ENCODE data around the gene EXOC3.
"Not testable (repeated sequence)": the region's sequence is repeated elsewhere in the genome, so short reads cannot be mapped to it uniquely, and the experiment has no call there.

The EXOC3 gene

DNA sequence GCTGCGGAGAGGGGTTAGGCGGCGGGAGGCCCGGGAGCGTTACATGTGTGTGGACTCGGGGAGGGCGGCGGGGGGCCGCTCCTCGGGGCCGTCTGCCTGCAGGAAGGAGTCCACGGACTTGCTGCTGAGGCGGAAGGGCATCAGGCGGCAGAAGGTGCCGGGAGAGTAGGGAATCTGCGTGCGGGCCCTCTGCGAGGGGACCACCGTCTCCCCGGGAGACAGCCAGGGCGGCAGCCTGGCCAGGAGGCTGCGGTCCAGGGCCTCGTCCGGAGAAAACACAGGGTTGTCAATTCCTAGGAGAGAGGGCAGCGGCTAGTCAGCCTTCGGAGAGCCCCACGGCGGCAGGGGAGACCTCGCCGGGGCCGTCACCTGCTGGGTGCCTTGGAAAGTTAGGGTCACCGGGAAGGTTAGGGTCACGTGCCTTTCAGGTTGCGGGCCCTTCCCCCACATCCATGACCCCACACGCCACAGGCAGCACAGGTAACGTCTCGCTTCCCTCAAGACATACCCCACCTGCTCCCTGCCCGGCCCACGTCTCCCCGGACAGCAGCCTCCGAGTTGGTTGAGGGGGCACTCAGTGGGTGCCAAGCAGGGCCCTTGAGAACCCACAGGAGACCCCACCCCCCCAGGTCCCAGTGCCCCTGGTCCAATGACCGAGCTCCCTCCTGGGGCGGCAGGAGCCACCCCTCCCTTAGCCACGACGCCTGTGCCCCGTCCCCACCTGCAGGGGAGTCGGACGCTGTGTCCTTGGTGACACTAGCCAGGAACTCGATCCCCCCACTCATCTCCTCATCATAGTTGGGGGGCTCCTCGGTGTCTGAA is 32.1 kb downstream of the EXOC3 start:
- DNase-seq, result no peak

DNA sequence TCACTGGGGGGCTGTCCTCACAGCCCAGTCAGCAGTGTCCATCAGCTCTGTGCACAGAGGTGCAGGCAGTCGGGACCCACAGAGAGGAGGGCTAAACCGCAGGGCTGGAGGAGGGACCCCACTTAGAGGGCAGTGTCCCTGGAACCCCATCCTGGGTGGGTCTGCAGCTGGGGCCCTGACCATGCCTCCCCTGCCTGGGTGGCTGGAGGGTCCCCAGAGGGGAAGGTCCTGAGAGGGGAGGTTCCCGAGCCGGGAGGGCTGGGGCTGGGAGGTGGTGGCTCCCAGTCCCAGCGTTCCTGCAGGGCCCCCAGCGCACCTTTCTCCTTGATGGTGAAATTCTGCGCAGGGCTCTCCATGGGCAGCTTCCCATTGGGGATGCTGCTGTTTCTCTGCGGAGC is 32.7 kb downstream of the EXOC3 start:
- DNase-seq, result no peak

GRCh38 chr5:476102-476813 is 33.3 kb downstream of the EXOC3 start:
- DNase-seq, result no peak

DNA sequence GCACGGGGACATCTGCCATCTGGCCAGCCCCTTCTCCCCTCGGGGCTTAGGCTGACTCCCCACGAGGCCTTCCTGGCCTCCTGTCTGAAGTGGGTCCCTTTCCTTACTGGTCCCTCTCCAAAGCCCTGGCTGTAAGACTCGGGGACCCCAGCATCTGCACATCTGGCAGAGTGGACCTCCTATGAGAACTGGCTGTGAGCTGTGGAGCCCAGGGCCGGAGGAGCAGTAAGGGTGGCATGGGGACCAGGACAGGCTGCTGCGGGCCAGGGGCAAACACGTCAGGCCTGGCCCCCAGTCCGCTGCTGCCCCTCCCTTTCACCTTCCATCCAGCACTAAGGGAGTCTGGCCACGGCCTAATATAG is 33.8 kb downstream of the EXOC3 start:
- no peak for DNase-seq

GRCh38 chr5:477247-477646 is 34.3 kb downstream of the EXOC3 start:
- DNase-seq, result no peak

DNA sequence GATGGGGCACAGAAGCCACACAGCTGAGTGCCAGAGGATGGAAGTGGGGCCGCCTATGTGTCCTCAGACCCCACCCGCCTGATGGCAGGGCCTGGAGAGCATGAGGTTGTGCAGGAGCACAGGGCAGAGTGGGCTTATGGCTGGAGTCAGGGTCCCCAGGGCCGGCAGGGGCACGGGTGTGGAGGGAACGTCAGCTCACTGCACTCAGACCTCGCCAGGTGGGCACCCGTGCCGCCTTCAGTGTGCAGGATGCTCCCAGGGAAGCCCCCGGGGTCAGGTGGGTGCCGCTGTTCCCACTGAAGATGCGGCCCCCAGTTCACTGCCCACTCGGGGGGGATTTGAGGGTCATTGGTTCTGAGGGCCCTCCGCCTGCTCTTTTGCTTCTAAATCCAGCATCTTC is 34.9 kb downstream of the EXOC3 start:
- no peak for DNase-seq

- DNase-seq, result no peak
These were observed 35.5 kb downstream of the EXOC3 start for GRCh38 chr5:478369-478981.

DNA sequence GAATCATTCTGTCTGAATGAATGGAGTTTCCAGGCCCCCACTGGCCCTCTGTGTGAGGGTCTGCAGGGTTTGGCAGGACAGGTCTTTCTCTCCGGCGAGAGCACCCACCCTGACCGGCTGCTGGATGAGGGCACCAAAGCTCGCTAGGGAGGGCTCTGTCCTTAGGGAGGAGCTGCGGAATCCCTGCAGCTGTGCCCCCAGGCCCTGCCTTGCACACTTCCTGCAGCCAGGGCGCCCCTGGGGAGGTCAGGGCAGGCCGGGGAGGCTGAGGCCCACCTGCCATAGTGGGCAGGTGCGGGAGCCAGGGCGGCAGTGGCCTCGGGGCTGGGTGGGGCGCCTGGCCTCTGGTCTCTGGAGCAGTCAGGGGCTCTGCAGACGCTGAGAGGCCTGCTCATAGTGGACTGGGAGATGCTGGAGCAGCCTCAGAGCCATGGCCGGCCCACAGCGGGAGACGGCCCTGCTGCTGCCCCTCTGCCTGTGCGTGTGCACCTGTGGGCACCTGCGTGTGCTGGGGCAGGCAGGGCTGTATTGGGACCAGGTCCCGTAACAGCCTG is 36.1 kb downstream of the EXOC3 start:
- DNase-seq, result no peak

GRCh38 chr5:479566-480319 is 36.8 kb downstream of the EXOC3 start:
- no peak for DNase-seq

- DNase-seq, result no peak
These were observed 38.4 kb downstream of the EXOC3 start for GRCh38 chr5:481347-481746.

DNA sequence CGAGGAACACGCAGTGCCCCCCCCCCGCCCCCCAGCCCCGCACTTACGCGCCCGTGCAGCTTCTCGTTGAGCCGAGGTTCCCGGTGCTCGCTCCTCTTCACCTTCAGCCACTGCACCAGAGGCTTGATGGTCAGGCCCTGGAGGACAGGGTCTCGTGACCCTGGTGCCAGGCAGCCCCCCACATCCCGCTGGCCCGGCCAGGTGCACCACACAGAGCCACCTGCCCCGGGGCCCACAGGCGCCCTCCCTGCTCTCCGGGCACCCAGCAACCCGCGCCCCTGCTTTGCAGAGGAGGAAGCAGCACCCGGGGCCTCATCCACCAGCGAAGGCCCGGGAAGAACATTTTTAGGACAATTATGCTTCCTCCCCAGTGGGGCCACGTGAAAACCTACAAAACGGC is 39.0 kb downstream of the EXOC3 start:
- no peak for DNase-seq

DNA sequence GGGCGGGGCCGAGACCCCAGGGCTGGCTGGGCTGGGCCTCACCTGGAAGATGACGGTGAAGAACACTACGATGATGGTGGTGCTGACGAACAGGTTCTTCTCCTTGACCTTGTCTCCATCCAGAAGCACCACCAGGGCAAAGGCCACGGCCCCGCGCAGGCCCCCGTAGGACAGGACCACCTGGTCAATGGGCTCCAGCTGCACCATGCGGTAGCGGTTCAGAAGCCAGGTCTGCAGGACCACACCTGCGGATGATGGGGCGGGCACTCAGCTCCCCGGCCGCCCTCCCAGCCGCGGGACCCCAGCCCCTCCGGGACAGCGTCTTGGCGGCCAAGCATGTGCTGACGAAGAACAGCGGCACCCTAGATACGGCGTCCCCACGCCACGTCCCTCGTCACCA is 39.5 kb downstream of the EXOC3 start:
- DNase-seq, result no peak

- no peak for DNase-seq
These were observed 40.0 kb downstream of the EXOC3 start for GRCh38 chr5:483011-483410.

GRCh38 chr5:483434-484140 is 40.6 kb downstream of the EXOC3 start:
- DNase-seq, result no peak

- DNase-seq, result no peak
These were observed 41.6 kb downstream of the EXOC3 start for GRCh38 chr5:484556-484955.

DNA sequence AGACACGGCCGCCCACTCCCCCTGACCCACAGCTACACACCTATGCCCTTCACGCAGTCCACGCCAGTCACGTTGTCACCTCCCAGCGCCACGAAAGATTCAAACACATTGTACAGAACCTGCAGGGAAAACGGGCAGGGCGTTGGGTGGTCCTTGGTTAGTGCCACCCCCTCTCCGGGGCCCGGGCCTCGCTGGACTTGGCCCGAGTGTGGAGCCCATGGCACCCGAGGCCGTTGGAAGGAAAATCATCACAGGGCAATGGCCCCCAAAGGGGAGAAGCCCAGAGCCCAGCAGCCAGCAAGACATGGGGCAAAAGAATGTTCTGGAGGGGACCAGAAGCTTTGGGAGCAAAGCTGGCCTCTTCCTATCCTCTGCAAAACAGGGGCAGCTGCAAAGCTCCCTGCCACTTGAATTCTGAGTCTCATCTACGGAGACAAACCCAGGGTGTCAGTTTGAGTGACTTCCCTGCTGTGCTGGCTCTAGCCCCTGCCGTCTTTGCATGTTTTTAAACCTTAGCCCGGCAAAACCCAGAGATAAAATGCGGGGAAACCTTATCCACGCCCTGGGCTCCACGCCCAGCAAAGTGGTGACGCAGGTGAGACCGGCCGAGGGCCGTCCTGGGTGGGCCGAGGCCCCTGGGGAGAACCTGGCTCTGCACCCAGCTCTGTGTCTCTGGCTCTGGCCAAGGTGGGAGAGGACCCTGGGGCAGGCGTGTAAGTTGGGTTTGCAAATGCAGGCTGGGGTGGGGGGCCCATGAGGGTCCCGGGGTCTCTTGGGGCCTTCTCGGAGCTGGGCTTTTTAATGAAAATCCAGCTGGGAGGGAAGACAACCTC is 42.4 kb downstream of the EXOC3 start:
- no peak for DNase-seq

DNA sequence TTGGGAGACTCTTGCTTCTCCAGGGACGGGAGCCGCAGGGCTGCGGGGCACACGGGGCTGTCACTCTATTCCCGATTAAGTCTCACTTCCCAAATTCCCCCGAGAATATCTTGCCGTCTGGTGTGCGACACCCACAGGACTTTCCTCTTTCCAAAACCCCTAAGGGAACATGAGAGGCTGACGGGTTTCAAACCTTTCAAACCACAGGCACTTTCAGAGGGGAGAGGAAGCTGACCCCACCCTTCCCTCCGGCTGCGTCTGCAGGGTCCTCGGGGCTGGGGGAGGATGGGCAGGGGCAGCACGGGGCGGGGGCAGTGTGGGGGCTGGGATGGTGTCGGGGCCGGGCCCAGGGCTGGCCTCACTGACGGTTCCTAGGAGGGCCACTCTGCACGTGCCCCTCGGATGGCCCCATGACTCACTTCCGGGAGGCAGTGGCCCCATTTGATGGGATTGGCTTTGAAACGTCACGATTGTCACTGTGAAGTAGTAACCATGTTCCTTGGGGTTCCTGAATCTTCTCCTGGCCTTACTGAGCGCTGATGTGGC is 43.0 kb downstream of the EXOC3 start:
- no peak for DNase-seq

DNA sequence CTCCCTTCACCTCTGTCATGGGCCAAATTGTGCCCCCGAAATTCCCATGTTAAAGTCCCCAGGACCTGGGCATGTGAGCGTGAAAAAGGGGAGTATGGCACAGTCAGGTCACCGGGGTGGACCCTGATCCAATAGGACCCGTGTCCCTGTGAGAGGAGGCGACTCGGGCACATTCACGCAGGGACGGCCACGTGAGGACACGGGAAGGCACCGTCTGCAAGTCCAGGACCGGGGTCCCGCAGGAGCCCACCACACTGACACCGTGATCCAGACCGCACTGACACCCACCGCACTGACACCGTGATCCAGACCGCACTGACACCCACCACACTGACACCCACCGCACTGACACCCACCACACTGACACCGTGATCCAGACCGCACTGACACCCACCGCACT is 43.6 kb downstream of the EXOC3 start:
- not testable (repeated sequence) for DNase-seq

DNA sequence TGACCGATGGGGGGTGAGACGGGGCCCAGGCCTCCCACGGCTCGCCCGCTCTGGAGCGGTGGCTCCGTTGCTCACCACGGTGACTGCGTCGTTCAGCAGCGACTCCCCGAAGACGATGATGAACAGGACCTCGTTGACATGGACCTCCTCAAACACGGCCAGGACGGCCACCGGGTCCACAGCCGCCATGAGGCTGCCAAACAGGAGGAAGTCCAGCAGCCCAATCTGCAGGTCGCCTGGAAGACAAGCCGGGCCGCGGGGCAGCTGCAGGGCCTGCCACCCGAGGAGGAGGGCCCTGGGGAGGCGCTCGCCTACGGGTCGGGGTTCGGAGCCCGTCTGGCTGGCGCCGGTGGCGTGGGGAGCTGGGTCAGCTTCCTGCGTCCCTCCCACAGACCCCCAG is 45.3 kb downstream of the EXOC3 start:
- DNase-seq, result no peak

GRCh38 chr5:488744-489688 is 46.0 kb downstream of the EXOC3 start:
- no peak for DNase-seq

All from central memory CD4-positive, alpha-beta T cell (primary cell).